SK-N-SH treated with all-trans-retinoic acid at 6 μM for 48 hours (cell line): Measurements from ENCODE around the gene LIG4.

ENCODE experiments used
- ARNTL ChIP-seq: fragments of 450-650 bp; formaldehyde crosslinking; IDR thresholded peaks from 2 replicates; pipeline ENCODE4 v1.5.0; 2020; ENCODE audit warnings: low read depth, mild to moderate bottlenecking, moderate library complexity, borderline replicate concordance
- OSR1 ChIP-seq: fragments of 250-450 bp; sonication (Bioruptor Pico); IDR thresholded peaks from 2 replicates; pipeline ENCODE4 v1.8.0; 2022; ENCODE audit warnings: moderate library complexity, mild to moderate bottlenecking, inconsistent platforms
- SNAI2 ChIP-seq: fragments of 250-450 bp; sonication (Bioruptor Pico); IDR thresholded peaks from 2 replicates; pipeline ENCODE4 v1.5.0; 2020; ENCODE audit warnings: mild to moderate bottlenecking, moderate library complexity

DNA sequence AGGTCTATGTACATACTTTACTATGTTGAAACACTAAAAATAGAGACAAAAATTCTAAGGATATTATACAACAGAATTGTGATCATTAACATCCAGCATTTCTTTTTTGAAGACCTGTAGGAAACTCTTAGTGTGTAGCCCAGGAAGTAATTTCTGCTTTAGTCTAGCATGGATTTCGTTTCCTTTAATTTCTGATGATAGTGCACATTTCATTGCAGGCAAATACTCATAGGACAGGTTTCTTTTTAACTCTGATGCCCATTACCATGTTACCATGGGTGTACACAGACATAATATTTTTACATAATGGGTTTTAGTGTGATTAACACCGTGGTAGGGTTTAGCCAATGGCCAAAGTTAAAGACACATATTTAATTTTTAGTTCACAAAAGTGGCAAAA is 27.1 kb downstream of the LIG4 start:
- TF ChIP-seq SNAI2 (CRISPR knock-in tag) (no peak), ARNTL (CRISPR knock-in tag) (no peak), OSR1 (CRISPR knock-in tag) (no peak)
